HG02610 (cell line): ENCODE results near the gene OAS3.
"Not testable (repeated sequence)": the region's sequence is repeated elsewhere in the genome, so short reads cannot be mapped to it uniquely, and the experiment has no call there.

Experiments
- ATAC-seq: cut with Tn5 transposase; IDR thresholded peaks from one replicate; pipeline ENCODE4 v1.9.1; 2021; ENCODE audit warnings: mild to moderate bottlenecking, moderate library complexity; ENCODE audit not compliant: unreplicated experiment

Gene OAS3

DNA sequence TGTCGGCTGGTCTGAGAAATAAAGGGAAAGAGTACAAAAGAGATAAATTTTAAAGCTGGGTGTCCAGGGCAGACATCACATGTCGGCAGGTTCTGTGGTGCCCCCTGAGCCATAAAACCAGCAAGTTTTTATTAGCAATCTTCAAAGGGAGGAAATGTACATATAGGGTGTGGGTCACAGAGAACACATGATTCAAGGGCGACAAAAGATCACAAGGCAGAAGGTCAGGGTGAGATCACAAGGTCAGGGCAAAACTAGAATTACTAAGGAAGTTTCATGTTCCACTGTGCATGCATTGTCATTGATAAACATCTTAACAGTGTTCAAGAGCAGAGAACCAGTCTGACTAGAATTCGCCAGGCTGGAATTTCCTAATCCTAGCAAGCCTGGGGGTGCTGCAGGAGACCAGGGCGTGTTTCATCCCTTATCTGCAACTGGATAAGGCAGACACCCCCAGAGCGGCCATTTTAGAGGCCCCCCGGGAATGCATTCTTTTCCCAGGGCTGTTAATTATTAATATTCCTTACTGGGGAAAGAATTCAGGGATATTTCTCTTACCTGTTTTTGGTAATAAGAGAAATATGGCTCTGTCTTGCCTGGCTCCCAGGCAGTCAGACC, 11.7 kb upstream of the OAS3 start:
- ATAC-seq: not testable (repeated sequence)

DNA sequence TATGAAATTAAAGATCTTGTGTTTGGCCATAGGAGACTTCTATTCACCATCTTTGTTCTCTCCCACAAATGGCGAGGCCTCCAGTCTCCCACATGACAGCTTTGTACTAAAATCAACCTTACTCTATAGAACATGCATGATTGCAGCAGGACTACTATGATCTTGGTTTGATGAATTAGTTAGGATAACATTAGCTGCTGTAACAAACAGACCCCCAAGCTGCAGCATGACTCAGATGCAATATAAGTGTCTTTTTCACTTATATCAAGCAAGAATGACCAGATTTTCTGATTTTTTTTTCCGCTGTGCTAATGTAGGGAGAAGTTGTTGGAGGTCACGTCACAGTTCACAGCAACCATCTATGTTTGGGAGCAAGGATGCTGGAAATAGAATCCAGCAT, 10.8 kb upstream of the OAS3 start:
- ATAC-seq: no peak

DNA sequence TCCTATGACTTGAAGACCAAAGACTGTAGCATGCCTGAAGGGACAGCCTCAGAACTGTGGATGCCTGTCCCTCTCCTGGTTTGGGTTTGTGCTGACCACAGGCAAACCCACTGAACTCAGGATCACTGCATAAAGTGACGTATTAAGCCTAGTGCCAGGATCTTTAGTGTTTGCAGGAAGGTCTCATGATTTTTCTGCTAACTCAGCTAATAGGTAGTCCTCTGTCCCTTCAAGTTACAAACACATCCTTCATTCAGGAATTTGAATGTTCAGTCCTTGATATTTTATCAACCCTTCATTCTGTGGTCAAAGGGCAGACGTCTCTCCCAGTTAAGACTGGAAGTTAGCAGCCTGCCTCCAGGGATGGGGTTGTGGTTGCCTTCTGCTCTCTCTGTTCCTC, 10.3 kb upstream of the OAS3 start:
- no peak for ATAC-seq

DNA sequence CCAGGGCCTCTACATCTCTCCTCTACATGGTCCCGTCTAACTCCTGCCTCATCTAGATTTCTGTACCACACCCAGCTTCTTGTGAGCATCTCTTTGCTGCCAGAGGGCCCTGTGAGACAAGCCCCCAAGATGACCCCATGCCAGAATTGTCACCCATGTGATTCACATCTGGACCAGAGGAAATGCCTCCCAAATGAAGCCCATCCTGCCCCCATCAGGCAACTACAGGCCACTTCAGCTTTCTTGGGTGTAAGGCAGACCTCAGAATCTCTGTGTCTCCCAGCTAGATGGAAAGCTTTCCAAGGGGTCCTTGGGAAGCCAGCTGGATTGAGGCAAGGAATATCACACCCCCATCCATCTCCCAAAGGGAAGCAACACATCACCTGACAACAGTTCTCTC, 9.3 kb upstream of the OAS3 start:
- no peak for ATAC-seq

DNA sequence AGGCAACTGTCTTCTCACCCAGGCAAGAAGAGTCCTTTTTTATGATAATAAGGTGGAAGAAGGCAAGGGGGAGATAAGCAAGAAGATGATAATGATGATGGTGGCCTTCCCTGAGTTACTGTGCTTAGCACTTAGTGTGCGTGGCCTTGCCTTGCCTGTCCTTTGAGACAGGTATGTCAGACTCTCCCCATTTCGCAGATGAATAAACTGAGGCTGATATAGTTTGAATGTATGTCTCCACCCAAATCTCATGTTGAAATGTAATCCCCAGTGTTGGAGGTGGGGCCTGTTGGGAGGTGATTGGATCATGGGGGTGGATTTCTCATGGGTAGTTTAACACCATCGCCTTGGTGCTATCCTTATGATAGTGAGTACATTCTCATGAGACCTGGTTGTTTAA, 8.6 kb upstream of the OAS3 start:
- no peak for ATAC-seq

DNA sequence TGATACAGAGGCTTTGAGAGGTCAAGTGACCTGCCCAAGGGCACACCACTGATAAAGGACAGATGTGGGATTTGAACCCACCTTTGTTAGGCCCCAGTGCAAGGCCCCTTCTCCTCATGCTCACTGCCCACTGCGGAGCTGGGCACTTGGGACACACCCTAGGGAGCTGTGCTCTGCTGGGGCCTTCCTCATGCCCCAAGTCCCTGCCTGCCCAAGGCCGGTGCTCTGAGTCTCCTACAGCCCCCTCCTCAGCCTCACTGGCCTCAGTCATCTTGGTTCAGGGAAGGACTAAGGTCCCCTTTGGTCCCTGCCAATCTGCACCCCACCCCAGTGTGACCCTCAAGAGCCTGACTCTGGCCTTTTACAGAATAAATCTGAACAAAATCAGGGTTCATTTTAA, 7.9 kb upstream of the OAS3 start:
- no peak for ATAC-seq

DNA sequence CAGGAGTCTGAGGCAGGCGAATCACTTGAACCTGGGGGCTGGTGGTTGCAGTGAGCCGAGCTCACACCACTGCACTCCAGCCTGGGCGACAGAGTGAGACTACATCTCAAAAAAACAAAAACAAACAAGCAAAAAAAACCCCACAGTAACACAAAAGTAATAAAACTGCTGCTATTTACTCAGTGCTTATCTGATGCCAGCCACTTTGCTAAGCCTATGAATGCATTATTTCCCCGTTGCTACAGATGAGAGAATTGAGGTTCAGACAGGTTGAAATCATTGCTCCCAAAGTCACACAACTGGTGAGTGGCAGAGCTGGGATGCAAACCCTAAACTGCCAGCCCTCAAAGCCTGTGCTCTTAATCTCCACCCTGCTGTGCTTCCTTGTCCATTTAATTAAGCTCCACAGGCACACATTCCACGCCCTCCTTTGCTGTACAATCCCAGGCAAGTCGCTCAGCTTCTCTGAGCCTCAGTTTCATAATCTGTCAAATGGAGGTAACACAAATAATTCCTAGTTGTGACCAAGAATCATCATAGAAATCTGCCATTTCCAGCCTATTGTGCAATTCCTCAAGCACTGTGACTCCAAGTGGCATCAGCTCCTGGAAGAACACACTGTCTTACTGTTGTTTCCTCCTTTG, 5.7 kb upstream of the OAS3 start:
- ATAC-seq: no peak

DNA sequence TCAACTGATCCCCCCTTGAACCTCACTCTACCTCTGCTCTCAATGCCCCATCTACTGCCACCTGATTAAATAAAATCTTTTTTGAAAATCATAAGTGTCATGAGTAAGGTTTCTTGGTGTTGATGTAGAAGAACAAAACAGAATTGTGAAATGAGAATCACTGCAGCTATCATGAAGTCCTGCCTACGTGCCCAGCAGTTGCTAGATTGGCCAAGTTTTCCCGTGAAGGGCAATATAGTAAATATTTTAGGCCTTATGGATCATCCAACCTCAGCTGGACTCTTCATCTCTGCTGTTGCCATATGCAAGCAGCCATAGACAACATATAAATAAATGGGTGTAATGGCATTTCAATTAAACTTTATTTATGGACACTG, 5.2 kb upstream of the OAS3 start:
- no peak for ATAC-seq

DNA sequence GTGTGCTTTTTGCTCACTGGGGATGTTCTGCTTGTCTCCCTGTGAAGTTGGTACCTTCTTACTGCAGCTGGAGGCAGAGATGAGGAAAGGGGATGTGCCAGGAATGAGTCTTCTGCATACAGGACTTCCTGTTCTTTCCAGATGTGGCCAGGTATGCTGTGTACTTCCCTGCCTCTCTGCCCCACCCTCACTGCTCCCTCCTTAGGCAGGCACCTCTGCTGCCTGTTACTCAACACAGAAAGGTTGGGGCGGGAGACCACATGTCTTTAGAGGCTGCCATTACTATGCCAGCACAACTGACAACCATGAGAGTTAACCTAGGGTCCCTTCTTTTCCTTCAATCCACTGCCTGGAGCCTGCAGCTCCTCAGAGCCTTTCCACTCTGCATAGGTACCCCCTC, 2.0 kb upstream of the OAS3 start:
- ATAC-seq: no peak

DNA sequence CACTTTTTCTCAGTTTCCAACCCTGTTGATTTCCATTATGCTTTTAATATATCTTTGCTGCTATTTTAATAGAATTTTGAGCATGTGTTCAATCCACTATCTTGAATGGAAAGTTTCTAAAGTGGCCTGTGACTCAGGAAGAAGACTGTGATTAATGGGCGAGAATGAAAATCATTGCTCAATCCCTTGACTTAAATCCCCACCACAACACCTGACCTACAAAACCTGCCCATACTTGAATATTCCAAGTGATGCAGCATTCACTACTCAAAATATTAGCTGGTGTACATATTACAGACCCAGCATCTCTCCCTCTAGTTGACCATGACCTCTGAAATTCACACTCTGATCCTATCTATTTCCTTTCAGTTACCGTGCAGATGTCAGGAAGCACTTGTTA, 1.3 kb upstream of the OAS3 start:
- ATAC-seq: no peak

DNA sequence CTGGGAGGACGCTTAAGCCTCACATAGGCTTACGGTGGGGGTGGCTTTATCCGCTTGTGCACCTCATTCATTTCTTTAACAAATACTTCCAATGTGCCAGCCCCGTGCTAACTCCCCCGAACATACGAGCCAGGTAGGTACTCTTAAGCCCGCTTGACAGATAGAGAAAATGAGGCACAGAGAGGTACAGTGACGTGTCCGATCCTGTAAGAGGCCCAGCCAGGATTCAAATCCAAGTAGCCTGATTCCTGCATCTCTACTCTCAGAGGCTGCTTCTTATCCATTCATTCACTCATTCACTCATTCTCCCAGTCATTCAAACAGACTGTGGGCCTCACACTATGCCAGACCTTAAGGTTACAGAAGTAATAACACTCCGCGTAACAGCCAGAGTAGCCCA, 477 bp downstream of the OAS3 start:
- ATAC-seq: no peak

DNA sequence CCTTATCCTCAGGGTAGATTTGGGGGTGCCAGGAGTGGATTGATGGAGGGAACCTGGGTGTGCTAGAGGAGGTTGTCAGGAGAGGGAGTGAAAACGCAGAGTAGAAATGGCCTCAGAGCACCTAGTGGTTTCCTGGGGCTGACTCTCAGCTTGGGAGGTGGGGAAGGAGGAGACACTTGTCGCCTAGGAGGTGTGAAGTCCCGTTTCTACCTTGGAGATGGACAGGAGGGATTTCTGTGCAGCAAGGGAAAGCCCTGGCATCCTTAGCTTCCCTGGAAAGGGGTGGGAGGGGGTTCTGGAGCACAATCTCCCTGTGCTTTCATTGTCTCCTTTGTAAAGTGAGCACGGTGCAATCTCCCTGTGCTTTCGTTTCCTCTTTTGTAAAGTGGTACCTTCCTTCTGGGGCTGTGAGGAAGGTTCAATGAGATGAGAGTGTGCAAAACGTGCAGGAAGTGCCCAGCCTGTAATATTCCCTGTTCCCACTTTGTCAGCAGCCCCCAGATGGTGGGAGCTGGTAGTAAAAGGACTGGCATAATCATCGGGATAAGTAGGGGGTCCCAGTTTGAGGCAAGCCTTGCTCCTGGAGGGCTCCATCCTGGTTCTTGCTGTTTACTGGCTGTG, 1.6 kb downstream of the OAS3 start:
- ATAC-seq: peak; percentile 54

DNA sequence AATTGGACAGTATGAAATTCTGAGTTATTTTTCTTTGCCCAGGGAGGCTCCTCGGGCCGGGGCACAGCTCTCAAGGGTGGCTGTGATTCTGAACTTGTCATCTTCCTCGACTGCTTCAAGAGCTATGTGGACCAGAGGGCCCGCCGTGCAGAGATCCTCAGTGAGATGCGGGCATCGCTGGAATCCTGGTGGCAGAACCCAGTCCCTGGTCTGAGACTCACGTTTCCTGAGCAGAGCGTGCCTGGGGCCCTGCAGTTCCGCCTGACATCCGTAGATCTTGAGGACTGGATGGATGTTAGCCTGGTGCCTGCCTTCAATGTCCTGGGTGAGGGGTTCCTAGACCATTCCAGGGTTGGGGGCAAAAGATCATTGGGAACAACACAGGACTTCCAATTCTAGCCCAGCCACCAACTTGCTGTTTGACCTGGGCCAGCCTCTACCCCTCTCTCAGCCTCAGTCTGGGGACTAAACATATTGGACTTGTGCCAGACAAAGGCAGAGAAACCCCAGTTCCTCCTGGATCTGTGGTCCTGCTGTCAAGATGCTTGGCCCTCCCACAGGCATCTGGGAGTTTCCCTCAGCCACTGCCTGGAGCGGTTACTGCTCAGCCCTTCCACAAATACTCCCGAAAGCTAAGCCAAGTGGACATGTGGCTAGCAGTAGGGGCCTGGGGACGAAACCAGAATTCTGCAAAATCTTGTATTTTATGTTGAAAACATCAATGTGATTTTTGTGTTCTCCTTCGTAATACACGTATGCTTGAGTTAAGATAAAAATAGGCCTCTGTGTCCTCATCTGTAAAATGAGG, 3.5 kb downstream of the OAS3 start:
- ATAC-seq: no peak

DNA sequence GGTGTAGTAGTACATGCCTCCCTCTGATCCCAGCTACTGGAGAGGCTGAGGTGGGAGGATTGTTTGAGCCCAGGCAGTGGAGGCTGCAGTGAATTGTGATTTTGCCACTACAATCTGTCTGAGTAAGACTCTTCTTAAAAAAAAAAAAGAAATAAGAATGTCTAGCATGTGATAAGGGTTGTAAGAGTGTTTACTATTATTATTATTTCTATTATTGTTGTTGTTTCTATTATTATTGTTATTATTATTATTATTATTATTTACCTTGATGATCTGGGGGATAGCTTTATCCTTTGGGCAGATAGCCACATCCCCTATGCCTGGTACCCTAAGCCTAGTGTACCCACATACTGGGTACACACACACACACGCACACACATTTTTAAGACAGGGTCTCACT, 4.3 kb downstream of the OAS3 start:
- no peak for ATAC-seq

DNA sequence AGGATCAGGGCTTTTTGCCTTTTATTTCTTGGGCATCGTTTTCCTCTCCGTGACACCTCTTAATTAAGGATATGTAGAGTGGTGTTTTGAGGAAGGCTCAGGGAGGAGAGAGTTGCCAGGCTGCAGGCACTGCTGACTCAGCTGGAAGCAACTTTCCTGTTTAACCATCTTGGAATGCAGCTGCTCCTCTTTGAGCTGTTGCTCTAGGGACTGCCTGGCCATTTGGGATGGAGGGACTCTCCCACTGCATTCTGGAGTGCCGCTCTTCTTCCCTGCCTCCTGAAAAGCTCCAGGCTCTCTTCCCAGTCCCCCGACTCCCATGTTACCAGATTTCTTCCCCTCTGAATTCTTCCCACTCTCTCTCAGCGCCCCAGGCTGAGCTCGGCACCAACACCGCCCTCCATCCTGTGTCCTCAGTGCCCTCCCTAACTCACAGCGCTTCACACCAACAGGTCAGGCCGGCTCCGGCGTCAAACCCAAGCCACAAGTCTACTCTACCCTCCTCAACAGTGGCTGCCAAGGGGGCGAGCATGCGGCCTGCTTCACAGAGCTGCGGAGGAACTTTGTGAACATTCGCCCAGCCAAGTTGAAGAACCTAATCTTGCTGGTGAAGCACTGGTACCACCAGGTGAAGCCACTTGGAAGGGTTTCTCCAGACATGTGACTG, 5.9 kb downstream of the OAS3 start:
- no peak for ATAC-seq

DNA sequence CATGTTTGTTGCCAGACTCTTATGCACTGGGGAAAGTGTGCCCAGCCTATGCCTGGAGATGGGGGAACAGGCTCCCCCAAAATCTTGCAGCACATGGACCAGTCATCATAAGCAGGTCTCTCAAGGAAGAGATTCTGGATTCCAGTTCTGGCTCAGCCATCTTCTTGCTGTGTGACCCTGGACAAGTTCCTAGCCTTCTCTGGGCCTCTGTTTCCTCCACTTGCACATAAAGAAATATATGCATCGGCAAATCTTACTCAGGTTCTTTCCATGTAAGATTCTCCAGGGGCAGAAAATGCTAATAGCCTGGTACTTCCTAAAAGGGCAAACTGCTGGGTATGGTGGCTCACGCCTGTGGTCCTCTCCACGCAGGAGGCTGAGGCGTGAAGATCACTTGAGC, 7.2 kb downstream of the OAS3 start:
- no peak for ATAC-seq

DNA sequence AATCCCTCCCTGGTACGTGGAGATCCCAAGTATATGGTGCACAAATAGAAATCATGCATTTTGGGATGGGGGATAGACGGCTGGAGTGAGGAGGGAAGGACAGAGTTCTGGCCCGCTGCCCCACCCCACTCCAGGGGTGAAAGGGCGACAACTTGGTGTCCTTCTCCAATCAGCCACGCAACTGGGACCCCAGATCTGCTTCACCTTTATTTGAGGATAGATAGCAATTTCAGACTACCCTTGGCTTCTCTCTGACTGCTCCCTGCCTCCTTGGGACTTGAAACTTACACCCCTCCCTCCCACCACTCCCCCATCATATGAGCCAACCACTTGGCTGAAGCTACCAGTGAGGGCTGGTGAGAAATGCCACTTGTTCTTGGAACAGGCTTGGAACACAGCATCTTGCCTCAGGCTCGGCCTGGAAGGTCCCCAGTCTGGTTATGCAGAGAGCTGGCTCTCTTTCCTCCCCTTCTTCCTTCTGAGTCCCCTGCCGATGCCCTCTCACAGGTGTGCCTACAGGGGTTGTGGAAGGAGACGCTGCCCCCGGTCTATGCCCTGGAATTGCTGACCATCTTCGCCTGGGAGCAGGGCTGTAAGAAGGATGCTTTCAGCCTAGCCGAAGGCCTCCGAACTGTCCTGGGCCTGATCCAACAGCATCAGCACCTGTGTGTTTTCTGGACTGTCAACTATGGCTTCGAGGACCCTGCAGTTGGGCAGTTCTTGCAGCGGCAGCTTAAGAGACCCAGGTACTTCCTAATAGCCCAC, 8.1 kb downstream of the OAS3 start:
- ATAC-seq: no peak

DNA sequence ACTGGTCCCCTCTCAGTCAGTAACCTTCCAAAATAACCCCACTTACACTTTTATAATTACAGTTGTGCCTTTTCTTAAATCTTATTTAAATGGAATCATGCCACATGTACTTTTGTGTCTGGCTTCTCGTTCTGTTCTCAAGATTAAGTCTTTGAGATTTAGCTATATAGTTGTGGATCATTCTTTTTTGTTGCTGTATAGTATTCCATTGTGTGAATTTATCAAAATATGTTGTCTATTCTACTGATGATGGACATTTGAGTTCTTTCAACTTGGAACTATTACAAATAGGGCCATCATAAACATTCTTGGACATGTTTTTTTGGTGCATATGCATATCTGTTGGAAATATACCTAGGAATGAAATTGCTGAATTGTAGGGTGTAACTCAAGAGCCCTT, 9.0 kb downstream of the OAS3 start:
- no peak for ATAC-seq

DNA sequence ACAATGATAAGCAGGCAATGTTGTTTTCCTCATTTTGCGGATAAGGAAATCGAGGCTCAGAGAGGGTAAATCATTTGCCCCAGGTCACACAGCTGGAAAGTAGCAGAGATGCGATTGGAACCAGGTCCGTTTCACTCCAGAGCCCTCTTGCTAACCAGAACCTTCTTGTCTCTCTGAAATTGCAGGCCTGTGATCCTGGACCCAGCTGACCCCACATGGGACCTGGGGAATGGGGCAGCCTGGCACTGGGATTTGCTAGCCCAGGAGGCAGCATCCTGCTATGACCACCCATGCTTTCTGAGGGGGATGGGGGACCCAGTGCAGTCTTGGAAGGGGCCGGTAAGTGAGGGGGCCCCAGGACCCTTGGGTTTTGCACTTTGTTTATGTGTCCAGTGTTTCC, 9.5 kb downstream of the OAS3 start:
- no peak for ATAC-seq

DNA sequence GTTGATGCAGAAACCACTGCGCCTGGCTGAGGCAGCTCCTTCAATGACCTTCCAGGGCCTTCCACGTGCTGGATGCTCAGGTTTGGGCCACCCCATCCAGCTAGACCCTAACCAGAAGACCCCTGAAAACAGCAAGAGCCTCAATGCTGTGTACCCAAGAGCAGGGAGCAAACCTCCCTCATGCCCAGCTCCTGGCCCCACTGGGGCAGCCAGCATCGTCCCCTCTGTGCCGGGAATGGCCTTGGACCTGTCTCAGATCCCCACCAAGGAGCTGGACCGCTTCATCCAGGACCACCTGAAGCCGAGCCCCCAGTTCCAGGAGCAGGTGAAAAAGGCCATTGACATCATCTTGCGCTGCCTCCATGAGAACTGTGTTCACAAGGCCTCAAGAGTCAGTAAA, 10.5 kb downstream of the OAS3 start:
- no peak for ATAC-seq

DNA sequence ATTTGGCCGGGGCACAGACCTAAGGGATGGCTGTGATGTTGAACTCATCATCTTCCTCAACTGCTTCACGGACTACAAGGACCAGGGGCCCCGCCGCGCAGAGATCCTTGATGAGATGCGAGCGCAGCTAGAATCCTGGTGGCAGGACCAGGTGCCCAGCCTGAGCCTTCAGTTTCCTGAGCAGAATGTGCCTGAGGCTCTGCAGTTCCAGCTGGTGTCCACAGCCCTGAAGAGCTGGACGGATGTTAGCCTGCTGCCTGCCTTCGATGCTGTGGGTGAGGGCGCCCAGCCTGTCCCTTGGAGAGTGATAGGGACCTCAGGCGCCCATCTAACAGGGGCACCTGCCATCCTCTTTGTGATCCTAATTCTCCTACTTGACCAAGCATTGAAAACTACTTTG, 12.4 kb downstream of the OAS3 start:
- ATAC-seq: no peak
